HFF-Myc (cell line): ENCODE results near the gene TTC27.
A peak's percentile ranks its signal among the peaks of the same experiment; 100 is the strongest.

Experiments used
- DNase-seq: peaks from one replicate; pipeline ENCODE4 v3.0.0-alpha.2; 2011; ENCODE audit warnings: low read depth; ENCODE audit errors: extremely low read depth
- H3K4me3 ChIP-seq: replicated peaks from 2 replicates; pipeline ENCODE4 v1.5.1; 2011; ENCODE audit warnings: low read depth, mild to moderate bottlenecking, control low read depth, low read length
- TF ChIP-seq, protein P1 (sequence below): IDR thresholded peaks from 2 replicates; pipeline ENCODE4 v1.5.1; 2012; ENCODE audit warnings: mild to moderate bottlenecking, low read depth, low read length, control low read depth; ENCODE audit errors: missing control alignments

The TTC27 gene

GRCh38 chr2:32617599-32618189, 10.2 kb upstream of the TTC27 start:
- TF ChIP-seq, protein P1, sequence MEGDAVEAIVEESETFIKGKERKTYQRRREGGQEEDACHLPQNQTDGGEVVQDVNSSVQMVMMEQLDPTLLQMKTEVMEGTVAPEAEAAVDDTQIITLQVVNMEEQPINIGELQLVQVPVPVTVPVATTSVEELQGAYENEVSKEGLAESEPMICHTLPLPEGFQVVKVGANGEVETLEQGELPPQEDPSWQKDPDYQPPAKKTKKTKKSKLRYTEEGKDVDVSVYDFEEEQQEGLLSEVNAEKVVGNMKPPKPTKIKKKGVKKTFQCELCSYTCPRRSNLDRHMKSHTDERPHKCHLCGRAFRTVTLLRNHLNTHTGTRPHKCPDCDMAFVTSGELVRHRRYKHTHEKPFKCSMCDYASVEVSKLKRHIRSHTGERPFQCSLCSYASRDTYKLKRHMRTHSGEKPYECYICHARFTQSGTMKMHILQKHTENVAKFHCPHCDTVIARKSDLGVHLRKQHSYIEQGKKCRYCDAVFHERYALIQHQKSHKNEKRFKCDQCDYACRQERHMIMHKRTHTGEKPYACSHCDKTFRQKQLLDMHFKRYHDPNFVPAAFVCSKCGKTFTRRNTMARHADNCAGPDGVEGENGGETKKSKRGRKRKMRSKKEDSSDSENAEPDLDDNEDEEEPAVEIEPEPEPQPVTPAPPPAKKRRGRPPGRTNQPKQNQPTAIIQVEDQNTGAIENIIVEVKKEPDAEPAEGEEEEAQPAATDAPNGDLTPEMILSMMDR, result no peak
- H3K4me3 ChIP-seq, result no peak overlapping the region
- no peak for DNase-seq

GRCh38 chr2:32622570-32623310, 5.1 kb upstream of the TTC27 start:
- TF ChIP-seq, protein P1, result no peak
- H3K4me3 ChIP-seq, result no peak overlapping the region
- DNase-seq, result no peak

GRCh38 chr2:32623311-32623706, 4.5 kb upstream of the TTC27 start:
- TF ChIP-seq, protein P1, result no peak

DNA sequence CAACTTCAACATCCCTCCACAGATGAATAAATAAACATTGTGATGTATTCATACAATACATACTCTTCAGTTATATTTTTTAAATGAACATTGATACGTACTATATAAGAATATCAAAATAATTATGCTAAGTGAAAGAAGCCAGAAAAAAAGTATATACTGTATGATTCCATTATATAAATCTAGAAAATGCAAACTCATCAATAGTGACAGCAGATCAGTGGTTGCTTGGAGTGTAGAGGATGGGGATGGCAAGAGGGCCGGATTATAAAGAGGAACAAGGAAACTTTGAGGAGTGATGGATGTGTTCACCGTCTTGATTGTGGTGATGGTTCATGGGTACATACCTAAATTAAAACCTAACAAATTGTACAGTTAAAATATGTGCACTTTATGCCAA, 3.0 kb upstream of the TTC27 start:
- no peak overlapping the region for H3K4me3 ChIP-seq
- TF ChIP-seq, protein P1, result no peak
- DNase-seq, result no peak

More at GRCh38 chr2:32623311-32623706, 4.5 kb upstream of the TTC27 start:
- DNase-seq, result no peak
- H3K4me3 ChIP-seq, result no peak overlapping the region

DNA sequence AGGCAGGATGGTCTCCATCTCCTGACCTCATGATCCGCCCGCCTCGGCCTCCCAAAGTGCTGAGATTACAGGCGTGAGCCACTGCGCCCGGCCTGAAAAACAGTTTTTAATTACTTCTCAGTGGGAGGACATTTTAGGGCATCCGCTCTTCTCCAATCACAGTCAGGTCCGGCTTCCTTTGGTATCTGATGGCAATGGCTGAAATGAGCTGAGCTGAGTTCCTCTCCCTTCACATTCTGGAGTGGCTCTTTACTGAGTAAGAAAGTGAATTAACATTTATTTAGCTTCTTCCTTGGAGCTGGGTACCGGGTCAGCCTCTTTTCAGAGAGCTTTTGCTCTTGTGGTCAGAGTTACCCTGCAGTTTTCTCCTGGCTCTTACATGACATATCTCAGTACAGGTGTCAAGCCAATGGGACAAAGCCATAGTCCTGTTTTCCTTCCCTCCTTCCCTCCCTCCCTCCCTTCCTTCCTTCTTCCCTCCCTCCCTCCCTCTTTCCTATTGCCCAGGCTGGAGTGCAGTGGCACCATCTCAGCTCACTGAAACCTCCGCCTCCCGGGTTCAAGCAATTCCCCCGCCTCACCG, 1.1 kb upstream of the TTC27 start:
- DNase-seq, result no peak
- H3K4me3 ChIP-seq, result no peak overlapping the region
- TF ChIP-seq, protein P1, result no peak

DNA sequence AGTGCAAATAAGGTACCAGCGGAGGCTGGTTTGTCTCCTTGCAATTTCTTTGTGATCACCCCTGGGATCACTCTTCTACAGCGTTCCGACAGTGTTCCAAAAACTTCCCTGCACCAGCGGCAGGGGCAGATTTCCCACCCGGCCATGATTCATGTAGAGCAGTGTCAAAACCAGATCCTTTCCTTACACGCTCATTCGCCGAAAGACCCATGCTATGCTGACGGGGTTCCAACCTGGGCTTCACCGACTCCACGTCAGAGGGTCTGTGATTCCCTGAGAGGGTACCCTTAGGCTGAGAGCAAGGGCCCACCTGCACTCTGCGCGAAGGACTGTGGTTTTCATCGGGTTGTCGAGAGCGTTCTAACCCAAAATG, 423 bp upstream of the TTC27 start:
- DNase-seq, result peak; percentile 24
- peak overlapping the region; percentile 98 for H3K4me3 ChIP-seq
- TF ChIP-seq, protein P1, result no peak
